ENCODE data around the gene CISTR.

The CISTR gene

DNA sequence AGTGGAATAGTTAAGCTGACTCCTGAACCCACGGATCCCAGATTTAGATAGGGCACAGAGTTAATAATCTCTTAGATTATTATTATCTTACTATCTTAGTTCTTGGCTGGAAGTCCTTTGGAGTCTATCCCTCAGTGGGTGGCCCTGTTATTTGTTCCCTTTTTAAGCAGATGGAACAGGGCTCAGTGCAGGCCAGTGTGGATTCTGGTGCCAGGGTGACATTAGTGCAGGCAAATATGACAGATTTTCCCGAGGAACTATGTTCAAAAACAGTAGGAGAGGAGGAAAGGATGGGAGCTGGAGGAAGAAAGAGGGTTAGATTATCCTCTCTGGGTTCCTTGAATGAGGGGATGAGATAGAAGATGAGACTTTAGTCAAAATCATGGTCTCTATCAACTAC lies 41.4 kb upstream of the CISTR start:
- no peak for ATAC-seq (ENCODE audit: insufficient read depth, low read depth)
- no peak overlapping the region for H2AFZ ChIP-seq (ENCODE audit: low read depth, low read length)

DNA sequence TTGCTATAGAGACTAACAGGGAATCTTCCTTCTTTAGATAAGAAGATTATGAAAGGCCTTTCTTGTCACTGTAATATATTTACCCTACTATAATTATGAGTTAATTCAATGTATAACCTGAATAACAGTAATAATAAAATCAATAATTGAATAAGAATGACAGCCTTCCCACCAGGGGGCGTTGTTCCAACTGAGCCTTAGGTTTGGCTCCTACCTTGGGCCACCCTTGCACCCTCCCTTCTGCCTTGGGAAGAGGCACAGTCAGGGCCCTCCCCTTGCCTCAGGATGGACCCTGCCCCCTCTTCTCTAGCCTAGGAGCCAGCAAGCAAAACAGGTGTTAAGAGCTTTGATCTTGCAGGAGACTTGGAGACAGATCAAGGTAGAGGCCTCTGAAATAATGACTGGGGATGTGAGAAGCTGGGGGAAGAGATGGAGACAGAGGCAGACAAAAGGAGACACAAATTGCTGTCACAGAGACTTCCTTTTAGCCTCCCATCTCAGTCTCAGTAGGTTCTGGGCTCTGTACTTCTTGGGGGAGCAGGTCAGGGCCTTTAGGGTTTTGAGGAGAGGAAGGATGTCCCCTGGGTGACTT lies 40.1 kb upstream of the CISTR start:
- H3K79me2 ChIP-seq (ENCODE audit: insufficient read depth, low read length) = no peaks in the 10 kb centered on the region
- H3K27ac ChIP-seq (ENCODE audit: low read length) = no peak overlapping the region
- no peak overlapping the region for H3K4me3 ChIP-seq (ENCODE audit: low read depth in 1 of 2, low read length in 2 of 2)
- H3K9ac ChIP-seq (ENCODE audit: low read depth, low read length) = no peak overlapping the region
- ATAC-seq (ENCODE audit: insufficient read depth, low read depth) (peak; percentile 29; the same call in 1 of the 3 replicates), DNase-seq (peak; percentile 21)
- peaks cover 58% of the 10 kb centered on the region for H3K27me3 ChIP-seq (ENCODE audit: insufficient read depth, low read length, poor library complexity)
- no peaks in the 10 kb centered on the region for H3K36me3 ChIP-seq (ENCODE audit: insufficient read depth, low read length)
- no peaks in the 10 kb centered on the region for H4K20me1 ChIP-seq (ENCODE audit: insufficient read depth, low read length)
- no peak for TF ChIP-seq EZH2 (IDR thresholded peaks at IDR 0.05; ENCODE audit: borderline replicate concordance, low read depth, low read length, severe bottlenecking)
- TF ChIP-seq, protein P1, sequence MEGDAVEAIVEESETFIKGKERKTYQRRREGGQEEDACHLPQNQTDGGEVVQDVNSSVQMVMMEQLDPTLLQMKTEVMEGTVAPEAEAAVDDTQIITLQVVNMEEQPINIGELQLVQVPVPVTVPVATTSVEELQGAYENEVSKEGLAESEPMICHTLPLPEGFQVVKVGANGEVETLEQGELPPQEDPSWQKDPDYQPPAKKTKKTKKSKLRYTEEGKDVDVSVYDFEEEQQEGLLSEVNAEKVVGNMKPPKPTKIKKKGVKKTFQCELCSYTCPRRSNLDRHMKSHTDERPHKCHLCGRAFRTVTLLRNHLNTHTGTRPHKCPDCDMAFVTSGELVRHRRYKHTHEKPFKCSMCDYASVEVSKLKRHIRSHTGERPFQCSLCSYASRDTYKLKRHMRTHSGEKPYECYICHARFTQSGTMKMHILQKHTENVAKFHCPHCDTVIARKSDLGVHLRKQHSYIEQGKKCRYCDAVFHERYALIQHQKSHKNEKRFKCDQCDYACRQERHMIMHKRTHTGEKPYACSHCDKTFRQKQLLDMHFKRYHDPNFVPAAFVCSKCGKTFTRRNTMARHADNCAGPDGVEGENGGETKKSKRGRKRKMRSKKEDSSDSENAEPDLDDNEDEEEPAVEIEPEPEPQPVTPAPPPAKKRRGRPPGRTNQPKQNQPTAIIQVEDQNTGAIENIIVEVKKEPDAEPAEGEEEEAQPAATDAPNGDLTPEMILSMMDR (IDR thresholded peaks at IDR 0.05; ENCODE audit: borderline replicate concordance, extremely low read depth, low read length, poor library complexity, severe bottlenecking) = peak; percentile 63
- H3K9me3 ChIP-seq (ENCODE audit: insufficient read depth, low read length, severe bottlenecking) = no peaks in the 10 kb centered on the region
- H2AFZ ChIP-seq (ENCODE audit: low read depth, low read length) = no peak overlapping the region
- H3K4me2 ChIP-seq (ENCODE audit: insufficient read depth, low read length) = no peak overlapping the region
- H3K4me1 ChIP-seq (ENCODE audit: insufficient read depth, low read length) = no peaks in the 10 kb centered on the region

More for the DNA sequence above, 41.4 kb upstream of the CISTR start:
- no peaks in the 10 kb centered on the region for H3K36me3 ChIP-seq (ENCODE audit: insufficient read depth, low read length)
- no peak for DNase-seq
- H4K20me1 ChIP-seq (ENCODE audit: insufficient read depth, low read length) = no peaks in the 10 kb centered on the region
- H3K4me1 ChIP-seq (ENCODE audit: insufficient read depth, low read length) = no peaks in the 10 kb centered on the region
- no peak overlapping the region for H3K4me2 ChIP-seq (ENCODE audit: insufficient read depth, low read length)
- H3K27ac ChIP-seq (ENCODE audit: low read length) = no peak overlapping the region
- H3K79me2 ChIP-seq (ENCODE audit: insufficient read depth, low read length) = no peaks in the 10 kb centered on the region
- peaks cover 66% of the 10 kb centered on the region for H3K27me3 ChIP-seq (ENCODE audit: insufficient read depth, low read length, poor library complexity)
- H3K4me3 ChIP-seq (ENCODE audit: low read depth in 1 of 2, low read length in 2 of 2) = no peak overlapping the region
- TF ChIP-seq, protein P1 (IDR thresholded peaks at IDR 0.05; ENCODE audit: borderline replicate concordance, extremely low read depth, low read length, poor library complexity, severe bottlenecking) = no peak
- no peak for TF ChIP-seq EZH2 (IDR thresholded peaks at IDR 0.05; ENCODE audit: borderline replicate concordance, low read depth, low read length, severe bottlenecking)
- H3K9ac ChIP-seq (ENCODE audit: low read depth, low read length) = no peak overlapping the region
- no peaks in the 10 kb centered on the region for H3K9me3 ChIP-seq (ENCODE audit: insufficient read depth, low read length, severe bottlenecking)

DNA sequence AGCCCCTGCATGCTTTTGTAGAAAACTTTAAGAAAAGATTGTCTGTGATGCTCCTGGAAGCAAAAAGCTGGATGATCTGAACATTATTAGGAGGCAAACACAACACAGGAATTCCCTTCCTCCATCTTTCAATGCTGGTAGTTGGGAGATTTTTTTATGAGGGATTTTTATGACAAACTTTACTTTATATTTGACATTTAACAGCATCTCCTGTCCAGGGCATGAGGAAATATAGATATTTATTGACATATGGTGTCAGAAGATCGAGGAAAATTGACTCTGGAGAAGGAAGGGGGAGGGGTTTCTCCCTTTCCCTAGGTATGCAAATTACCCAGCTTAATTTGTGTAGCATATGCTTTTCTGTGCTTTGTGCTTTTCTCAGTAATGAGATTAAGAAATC lies 37.8 kb upstream of the CISTR start:
- Histone ChIP-seq H3K27me3 (ENCODE audit: insufficient read depth, low read length, poor library complexity) (peaks cover 48% of the 10 kb centered on the region), H3K4me2 (ENCODE audit: insufficient read depth, low read length) (no peak overlapping the region), H3K4me3 (ENCODE audit: low read depth in 1 of 2, low read length in 2 of 2) (no peak overlapping the region), H3K36me3 (ENCODE audit: insufficient read depth, low read length) (no peaks in the 10 kb centered on the region), H3K9me3 (ENCODE audit: insufficient read depth, low read length, severe bottlenecking) (no peaks in the 10 kb centered on the region), H2AFZ (ENCODE audit: low read depth, low read length) (no peak overlapping the region), H3K79me2 (ENCODE audit: insufficient read depth, low read length) (no peaks in the 10 kb centered on the region), H4K20me1 (ENCODE audit: insufficient read depth, low read length) (no peaks in the 10 kb centered on the region), H3K27ac (ENCODE audit: low read length) (no peak overlapping the region), H3K9ac (ENCODE audit: low read depth, low read length) (no peak overlapping the region), H3K4me1 (ENCODE audit: insufficient read depth, low read length) (no peaks in the 10 kb centered on the region)
- no peak for DNase-seq
- no peak for TF ChIP-seq EZH2 (IDR thresholded peaks at IDR 0.05; ENCODE audit: borderline replicate concordance, low read depth, low read length, severe bottlenecking)
- TF ChIP-seq, protein P1 (IDR thresholded peaks at IDR 0.05; ENCODE audit: borderline replicate concordance, extremely low read depth, low read length, poor library complexity, severe bottlenecking) = no peak
- no peak for ATAC-seq (ENCODE audit: insufficient read depth, low read depth)

Data from DND-41 (cell line).